ENCODE data around the gene CNTN4.

The CNTN4 gene

GRCh38 chr3:2375376-2375775 lies 276.7 kb downstream of the CNTN4 start:
- in situ Hi-C loops (cut with HindIII; ENCODE audit: low sequenced_read_pairs), result no loop called here

- in situ Hi-C loops (cut with HindIII; ENCODE audit: low sequenced_read_pairs), result no loop called here
These were observed 278.6 kb downstream of the CNTN4 start for GRCh38 chr3:2377281-2377680.

GRCh38 chr3:2390926-2391532 lies 292.4 kb downstream of the CNTN4 start:
- in situ Hi-C loops (cut with HindIII; ENCODE audit: low sequenced_read_pairs), result no loop called here

- in situ Hi-C loops (cut with HindIII; ENCODE audit: low sequenced_read_pairs), result no loop called here
These were observed 293.2 kb downstream of the CNTN4 start for GRCh38 chr3:2391896-2392295.

GRCh38 chr3:2392981-2393380 lies 294.3 kb downstream of the CNTN4 start:
- in situ Hi-C loops (cut with HindIII; ENCODE audit: low sequenced_read_pairs), result no loop called here

GRCh38 chr3:2415083-2415482 lies 316.4 kb downstream of the CNTN4 start:
- in situ Hi-C loops (cut with HindIII; ENCODE audit: low sequenced_read_pairs), result no loop called here

GRCh38 chr3:2420919-2421318 lies 322.3 kb downstream of the CNTN4 start:
- in situ Hi-C loops (cut with HindIII; ENCODE audit: low sequenced_read_pairs), result no loop called here

GRCh38 chr3:2423143-2423542 lies 324.5 kb downstream of the CNTN4 start:
- in situ Hi-C loops (cut with HindIII; ENCODE audit: low sequenced_read_pairs), result no loop called here

- in situ Hi-C loops (cut with HindIII; ENCODE audit: low sequenced_read_pairs), result no loop called here
These were observed 342.9 kb downstream of the CNTN4 start for GRCh38 chr3:2441558-2441957.

GRCh38 chr3:2446146-2446545 lies 347.5 kb downstream of the CNTN4 start:
- in situ Hi-C loops (cut with HindIII; ENCODE audit: low sequenced_read_pairs), result no loop called here

- in situ Hi-C loops (cut with HindIII; ENCODE audit: low sequenced_read_pairs), result no loop called here
These were observed 353.6 kb downstream of the CNTN4 start for GRCh38 chr3:2452249-2452648.

GRCh38 chr3:2454865-2455264 lies 356.2 kb downstream of the CNTN4 start:
- in situ Hi-C loops (cut with HindIII; ENCODE audit: low sequenced_read_pairs), result no loop called here

GRCh38 chr3:2456788-2457187 lies 358.1 kb downstream of the CNTN4 start:
- in situ Hi-C loops (cut with HindIII; ENCODE audit: low sequenced_read_pairs), result no loop called here

- in situ Hi-C loops (cut with HindIII; ENCODE audit: low sequenced_read_pairs), result no loop called here
These were observed 360.1 kb downstream of the CNTN4 start for GRCh38 chr3:2458816-2459215.

- in situ Hi-C loops (cut with HindIII; ENCODE audit: low sequenced_read_pairs), result no loop called here
These were observed 367.2 kb downstream of the CNTN4 start for GRCh38 chr3:2465842-2466241.

- in situ Hi-C loops (cut with HindIII; ENCODE audit: low sequenced_read_pairs), result no loop called here
These were observed 370.1 kb downstream of the CNTN4 start for GRCh38 chr3:2468816-2469215.

GRCh38 chr3:2476996-2477395 lies 378.3 kb downstream of the CNTN4 start:
- in situ Hi-C loops (cut with HindIII; ENCODE audit: low sequenced_read_pairs), result no loop called here

- in situ Hi-C loops (cut with HindIII; ENCODE audit: low sequenced_read_pairs), result no loop called here
These were observed 379.0 kb downstream of the CNTN4 start for GRCh38 chr3:2477620-2478019.

- in situ Hi-C loops (cut with HindIII; ENCODE audit: low sequenced_read_pairs), result no loop called here
These were observed 385.7 kb downstream of the CNTN4 start for GRCh38 chr3:2484162-2485026.

GRCh38 chr3:2485027-2485375 lies 386.3 kb downstream of the CNTN4 start:
- in situ Hi-C loops (cut with HindIII; ENCODE audit: low sequenced_read_pairs), result no loop called here

GRCh38 chr3:2495746-2496145 lies 397.1 kb downstream of the CNTN4 start:
- in situ Hi-C loops (cut with HindIII; ENCODE audit: low sequenced_read_pairs), result no loop called here

- in situ Hi-C loops (cut with HindIII; ENCODE audit: low sequenced_read_pairs), result no loop called here
These were observed 406.2 kb downstream of the CNTN4 start for GRCh38 chr3:2504912-2505311.

- in situ Hi-C loops (cut with HindIII; ENCODE audit: low sequenced_read_pairs), result no loop called here
These were observed 408.1 kb downstream of the CNTN4 start for GRCh38 chr3:2506776-2507175.
